Liver (tissue), 9 donors: Measurements from ENCODE around the gene SBK3. TPM values are rescaled to one million over a fixed set of nuclear protein-coding genes. Genes with fewer than 3 reads are reported as not detected.

Source experiments
- DNase-seq: peaks from one replicate; pipeline ENCODE4 v3.0.0-alpha.2; 2017; ENCODE audit warnings: low spot score
- H3K27ac ChIP-seq, 2 donors: one replicate each; pipeline ENCODE4 v1.7.0; 2013; ENCODE audit warnings: inconsistent platforms in 2 of 2, low read length in 2 of 2, control low read depth in 1 of 2, low read depth in 1 of 2, mild to moderate bottlenecking in 1 of 2
- H3K27me3 ChIP-seq, 4 donors: one replicate each; pipeline versions ENCODE4 v1.6.1 to v1.7.0; 2013; ENCODE audit warnings: low read length in 3 of 4, inconsistent platforms in 1 of 4, mild to moderate bottlenecking in 1 of 4, moderate library complexity in 1 of 4; ENCODE audit not compliant: control insufficient read depth in 4 of 4, insufficient read depth in 4 of 4
- H3K36me3 ChIP-seq, 4 donors: one replicate each; pipeline versions ENCODE4 v1.6.1 to v1.7.0; 2013; ENCODE audit warnings: low read length in 3 of 4, mild to moderate bottlenecking in 3 of 4, low read depth in 1 of 4, moderate library complexity in 1 of 4; ENCODE audit not compliant: control insufficient read depth in 4 of 4, insufficient read depth in 3 of 4
- H3K4me1 ChIP-seq, 4 donors: one replicate each; pipeline versions ENCODE4 v1.6.1 to v1.7.0; 2013; ENCODE audit warnings: low read length in 3 of 4, mild to moderate bottlenecking in 3 of 4, moderate library complexity in 1 of 4; ENCODE audit not compliant: control insufficient read depth in 4 of 4, insufficient read depth in 4 of 4
- H3K4me3 ChIP-seq, 3 donors: one replicate each; pipeline versions ENCODE4 v1.6.1 to v1.7.0; 2013; ENCODE audit warnings: low read length in 3 of 3, control low read depth in 1 of 3, low read depth in 1 of 3, mild to moderate bottlenecking in 1 of 3
- H3K9ac ChIP-seq, 2 donors: one replicate each; pipeline ENCODE4 v1.7.0; 2013; ENCODE audit warnings: low read length in 2 of 2, mild to moderate bottlenecking in 2 of 2, moderate library complexity in 2 of 2, control low read depth in 1 of 2, low read depth in 1 of 2
- H3K9me3 ChIP-seq, 4 donors: one replicate each; pipeline versions ENCODE4 v1.6.1 to v1.7.0; 2013; ENCODE audit warnings: low read length in 3 of 4; ENCODE audit not compliant: control insufficient read depth in 4 of 4
- EGR1 ChIP-seq, 2 donors: IDR thresholded peaks; 2 replicates each; pipeline ENCODE4 v1.6.1; 2016 to 2018; ENCODE audit warnings: antibody characterized with exemption in 2 of 2, low read depth in 2 of 2
- FOXA1 ChIP-seq: IDR thresholded peaks from 2 replicates; pipeline ENCODE4 v1.6.1; 2016; ENCODE audit warnings: antibody characterized with exemption
- FOXA2 ChIP-seq: IDR thresholded peaks from 2 replicates; pipeline ENCODE4 v1.6.1; 2016; ENCODE audit warnings: antibody characterized with exemption
- GABPA ChIP-seq, 2 donors: IDR thresholded peaks in 1 of 2; conservative IDR thresholded peaks in 1 of 2; 2 replicates each; pipeline ENCODE4 v1.6.1; 2016; ENCODE audit warnings: antibody characterized with exemption in 2 of 2, mild to moderate bottlenecking in 1 of 2, moderate library complexity in 1 of 2
- HNF4A ChIP-seq, 2 donors: conservative IDR thresholded peaks; 2 replicates each; pipeline ENCODE4 v1.6.1; 2016; ENCODE audit warnings: antibody characterized with exemption in 2 of 2, mild to moderate bottlenecking in 2 of 2
- HNF4G ChIP-seq: IDR thresholded peaks from 2 replicates; pipeline ENCODE4 v1.6.1; 2016; ENCODE audit warnings: antibody characterized with exemption
- JUND ChIP-seq, 2 donors: IDR thresholded peaks; 2 replicates each; pipeline ENCODE4 v1.6.1; 2016; ENCODE audit warnings: antibody characterized with exemption in 2 of 2
- NR2F2 ChIP-seq: IDR thresholded peaks from 2 replicates; pipeline ENCODE4 v1.6.1; 2016; ENCODE audit warnings: antibody characterized with exemption
- RAD21 ChIP-seq, 2 donors: IDR thresholded peaks; 2 replicates each; pipeline ENCODE4 v1.6.1; 2016; ENCODE audit warnings: antibody characterized with exemption in 2 of 2, mild to moderate bottlenecking in 2 of 2
- REST ChIP-seq: IDR thresholded peaks from 2 replicates; pipeline ENCODE4 v1.6.1; 2016; ENCODE audit warnings: antibody characterized with exemption, mild to moderate bottlenecking
- RXRA ChIP-seq, 2 donors: IDR thresholded peaks; 2 replicates each; pipeline ENCODE4 v1.6.1; 2017 to 2018; ENCODE audit warnings: antibody characterized with exemption in 2 of 2, mild to moderate bottlenecking in 1 of 2
- SP1 ChIP-seq: IDR thresholded peaks from 2 replicates; pipeline ENCODE4 v1.6.1; 2018; ENCODE audit warnings: antibody characterized with exemption, mild to moderate bottlenecking
- TAF1 ChIP-seq: conservative IDR thresholded peaks from 2 replicates; pipeline ENCODE4 v1.6.1; 2016; ENCODE audit warnings: antibody characterized with exemption, mild to moderate bottlenecking
- YY1 ChIP-seq: IDR thresholded peaks from 2 replicates; pipeline ENCODE4 v1.6.1; 2016; ENCODE audit warnings: antibody characterized with exemption, mild to moderate bottlenecking
- ZBTB33 ChIP-seq: IDR thresholded peaks from 2 replicates; pipeline ENCODE4 v1.6.1; 2016; ENCODE audit warnings: antibody characterized with exemption
- WGBS: extraction: QIAGEN DNeasy Blood & Tissue Kit; methylation state at CpG from one replicate; pipeline ENCODE4 v1.1.7; 2013; 5-methylcytosine and 5-hydroxymethylcytosine counted together
- polyA plus RNA-seq, 2 donors: library from polyadenylated mRNA; stranded (reverse) in 1 of 2; unstranded in 1 of 2; fragments of 200-250 nt in 1 of 2; fragments of >200 nt in 1 of 2; fragmentation: Nextera tagmentation in 1 of 2; extraction: Ambion mirVana in 1 of 2; gene quantifications; one replicate each; pipeline versions ENCODE4 v1.2.1 to v1.2.3, GENCODE V29; 2013 to 2015
- total RNA-seq, 2 donors: library from RNA; depleted of rRNA; stranded (reverse); fragments of >200 nt; gene quantifications; one replicate each; pipeline ENCODE4 v1.2.3, GENCODE V29; 2014
- TF ChIP-seq, protein P1 (sequence below): IDR thresholded peaks from 2 replicates; pipeline ENCODE4 v1.6.1; 2016; ENCODE audit warnings: antibody characterized with exemption
- TF ChIP-seq, protein P2 (sequence below): IDR thresholded peaks from 2 replicates; pipeline ENCODE4 v1.6.1; 2016; ENCODE audit warnings: antibody characterized with exemption
- TF ChIP-seq, protein P3 (sequence below): fragments of 150-350 bp; IDR thresholded peaks from 2 replicates; pipeline ENCODE4 v1.5.1; 2017; ENCODE audit warnings: improper control_type of control experiment, low read depth, low read length; ENCODE audit not compliant: missing input control
- donor health status: healthy.
- donor health status: healthy.
- donor health status: healthy.
- donor health status: healthy.
- donor health status: healthy.

SBK3 gene
- total and polyA plus RNA-seq, 4 donors: 0.03 TPM; not detected in 3

DNA sequence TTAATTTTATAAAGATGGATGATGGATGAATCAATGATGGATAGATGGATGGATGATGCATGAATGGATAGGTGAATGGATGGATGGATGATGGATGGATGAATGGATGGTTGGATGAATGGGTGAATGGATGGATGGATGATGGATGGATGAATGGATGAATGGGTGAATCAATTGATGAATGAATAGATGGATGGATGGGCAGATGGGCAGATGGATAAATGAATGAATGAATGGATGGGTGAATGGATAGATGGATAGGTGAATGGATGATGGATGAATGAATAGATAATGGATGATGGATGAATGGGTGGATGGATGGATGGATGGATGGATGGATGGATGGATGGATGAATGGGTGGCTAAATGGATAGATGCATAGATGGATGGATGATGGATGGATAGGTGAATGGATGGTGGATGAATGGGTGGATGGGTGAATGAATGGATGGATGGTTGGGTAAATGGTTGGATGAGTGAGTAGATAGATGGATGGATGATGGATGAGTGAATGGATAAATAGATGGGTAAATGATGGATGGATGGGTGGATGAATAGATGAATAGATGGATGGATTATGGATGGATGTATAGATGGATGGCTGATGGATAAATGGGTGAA, 22.5 kb upstream of the SBK3 start (continued):
- TF ChIP-seq GABPA (IDR thresholded peaks at IDR 0.05 in 1 of 2, conservative IDR thresholded peaks at IDR 0.05 in 1 of 2): no peak

DNA sequence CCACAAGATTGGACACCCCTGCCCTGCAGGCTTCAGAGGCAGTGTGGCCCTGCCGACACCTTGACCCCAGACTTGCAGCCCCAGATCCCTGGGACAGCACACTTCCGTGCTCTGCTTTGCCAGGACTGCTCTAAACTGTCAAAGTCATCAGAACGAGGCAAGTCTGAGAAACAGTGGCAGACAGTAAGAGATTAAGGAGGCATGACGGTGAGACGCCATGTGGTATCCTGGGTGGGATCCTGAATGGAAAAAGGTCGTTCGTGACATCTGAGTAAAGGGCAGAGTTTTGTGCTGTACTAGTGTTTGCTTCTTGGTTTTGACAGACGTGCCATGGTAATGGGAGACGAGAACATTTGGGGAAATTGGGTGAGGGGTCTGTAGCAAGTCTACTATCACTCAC, 21.5 kb upstream of the SBK3 start:
- TF ChIP-seq RXRA (IDR thresholded peaks at IDR 0.05) (no peak), YY1 (no peak), HNF4G (no peak), REST (no peak), SP1 (no peak), FOXA2 (no peak), JUND (IDR thresholded peaks at IDR 0.05) (no peak), FOXA1 (no peak), RAD21 (IDR thresholded peaks at IDR 0.05) (no peak), EGR1 (IDR thresholded peaks at IDR 0.05; ENCODE audit: low read depth in 2 of 2) (no peak), HNF4A (conservative IDR thresholded peaks at IDR 0.05) (no peak), ZBTB33 (no peak), TAF1 (no peak), NR2F2 (no peak), GABPA (IDR thresholded peaks at IDR 0.05 in 1 of 2, conservative IDR thresholded peaks at IDR 0.05 in 1 of 2) (no peak)
- TF ChIP-seq, protein P1, sequence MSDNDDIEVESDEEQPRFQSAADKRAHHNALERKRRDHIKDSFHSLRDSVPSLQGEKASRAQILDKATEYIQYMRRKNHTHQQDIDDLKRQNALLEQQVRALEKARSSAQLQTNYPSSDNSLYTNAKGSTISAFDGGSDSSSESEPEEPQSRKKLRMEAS: no peak
- TF ChIP-seq, protein P2, sequence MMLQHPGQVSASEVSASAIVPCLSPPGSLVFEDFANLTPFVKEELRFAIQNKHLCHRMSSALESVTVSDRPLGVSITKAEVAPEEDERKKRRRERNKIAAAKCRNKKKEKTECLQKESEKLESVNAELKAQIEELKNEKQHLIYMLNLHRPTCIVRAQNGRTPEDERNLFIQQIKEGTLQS: no peak
- TF ChIP-seq, protein P3, sequence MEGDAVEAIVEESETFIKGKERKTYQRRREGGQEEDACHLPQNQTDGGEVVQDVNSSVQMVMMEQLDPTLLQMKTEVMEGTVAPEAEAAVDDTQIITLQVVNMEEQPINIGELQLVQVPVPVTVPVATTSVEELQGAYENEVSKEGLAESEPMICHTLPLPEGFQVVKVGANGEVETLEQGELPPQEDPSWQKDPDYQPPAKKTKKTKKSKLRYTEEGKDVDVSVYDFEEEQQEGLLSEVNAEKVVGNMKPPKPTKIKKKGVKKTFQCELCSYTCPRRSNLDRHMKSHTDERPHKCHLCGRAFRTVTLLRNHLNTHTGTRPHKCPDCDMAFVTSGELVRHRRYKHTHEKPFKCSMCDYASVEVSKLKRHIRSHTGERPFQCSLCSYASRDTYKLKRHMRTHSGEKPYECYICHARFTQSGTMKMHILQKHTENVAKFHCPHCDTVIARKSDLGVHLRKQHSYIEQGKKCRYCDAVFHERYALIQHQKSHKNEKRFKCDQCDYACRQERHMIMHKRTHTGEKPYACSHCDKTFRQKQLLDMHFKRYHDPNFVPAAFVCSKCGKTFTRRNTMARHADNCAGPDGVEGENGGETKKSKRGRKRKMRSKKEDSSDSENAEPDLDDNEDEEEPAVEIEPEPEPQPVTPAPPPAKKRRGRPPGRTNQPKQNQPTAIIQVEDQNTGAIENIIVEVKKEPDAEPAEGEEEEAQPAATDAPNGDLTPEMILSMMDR: no peak
- Histone ChIP-seq H3K27ac (no peak overlapping the region), H3K9me3 (no peaks in the 10 kb centered on the region), H3K27me3 (peaks cover 0 to 3% (median 1%) of the 10 kb centered on the region in 4 donors), H3K4me3 (no peak overlapping the region), H3K4me1 (no peaks in the 10 kb centered on the region), H3K9ac (no peak overlapping the region), H3K36me3 (no peaks in the 10 kb centered on the region)
- WGBS: 44% methylated on average over 9 of the region's 9 CpGs
- DNase-seq: no peak
